ENCODE data around the gene ARHGAP1. TPM values are rescaled to one million over a fixed set of nuclear protein-coding genes. Genes with fewer than 3 reads are reported as not detected.

ARHGAP1 gene
- total RNA-seq, 2 experiments from 2014 or later = 33.7 to 36.3 TPM

DNA sequence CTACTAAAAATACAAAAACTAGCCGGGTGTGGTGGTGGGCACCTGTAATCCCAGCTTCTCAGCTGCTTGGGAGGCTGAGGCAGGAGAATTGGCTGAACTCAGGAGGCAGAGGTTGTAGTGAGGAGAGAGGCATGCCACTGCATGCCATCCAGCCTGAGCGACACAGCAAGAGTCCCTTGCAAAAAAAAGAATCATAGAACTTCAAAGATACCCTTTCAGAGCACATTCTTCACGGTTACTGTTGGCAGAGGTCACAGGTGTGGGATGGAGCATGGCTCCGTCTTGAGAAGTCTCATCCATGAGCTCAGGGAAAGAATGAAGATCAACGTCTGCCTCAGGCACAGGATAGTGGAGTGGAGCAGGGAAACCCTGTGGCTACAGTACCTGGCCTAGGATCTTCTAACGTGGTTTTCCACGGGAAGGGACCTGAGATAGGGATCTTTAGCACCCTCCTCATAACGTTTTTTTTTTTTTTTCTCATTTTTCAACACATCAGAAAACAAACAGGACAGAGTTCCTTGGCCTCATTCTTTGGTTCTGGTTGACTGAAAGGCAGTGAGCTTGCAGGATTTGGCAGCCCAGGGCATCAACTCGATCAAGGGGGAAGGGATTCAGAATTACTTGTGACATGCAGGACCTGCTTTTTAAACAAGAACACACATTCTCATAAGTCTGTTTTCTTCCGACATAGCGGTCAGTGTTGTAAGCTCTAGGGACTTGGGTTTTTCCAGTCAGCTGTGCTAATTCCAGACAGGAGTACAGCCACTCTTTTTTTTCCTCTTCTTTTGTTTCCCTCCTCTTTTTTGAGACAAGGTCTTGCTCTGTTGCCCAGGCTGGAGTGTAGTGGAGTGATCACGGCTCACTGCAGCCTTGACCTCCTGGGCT is 41.4 kb upstream of the ARHGAP1 start:
- no peak for DNase-seq
- Mint-ChIP-seq H3K4me1 (ENCODE audit: low read depth) (no peaks in the 10 kb centered on the region), H3K27ac (no peak overlapping the region), H3K9me3 (no peaks in the 10 kb centered on the region), H3K27me3 (no peaks in the 10 kb centered on the region), H3K4me3 (no peak overlapping the region), H3K36me3 (ENCODE audit: low read depth) (peaks cover 52% of the 10 kb centered on the region)
- no peak for ATAC-seq (ENCODE audit: poor library complexity)
- H3K9me3 ChIP-seq (ENCODE audit: control insufficient read depth in 1 of 2, insufficient read depth in 1 of 2, low read length in 2 of 2) = no peaks in the 10 kb centered on the region
- no peak overlapping the region for H3K4me3 ChIP-seq (ENCODE audit: low read length)
- H3K27ac ChIP-seq (ENCODE audit: low read depth in 1 of 2, low read length in 2 of 2) = no peak overlapping the region
- POLR2A ChIA-PET = no interaction called here
- H3K4me1 ChIP-seq (ENCODE audit: insufficient read depth, low read length) = no peaks in the 10 kb centered on the region
- intact Hi-C loops (cut with DNase I, micrococcal nuclease) = no loop called here
- peaks cover 41% of the 10 kb centered on the region for H3K36me3 ChIP-seq (ENCODE audit: insufficient read depth, low read length)
- no peaks in the 10 kb centered on the region for H3K27me3 ChIP-seq (ENCODE audit: control insufficient read depth in 1 of 2, insufficient read depth in 2 of 2, low read length in 2 of 2)
- CTCF ChIA-PET = no interaction called here
- TF ChIP-seq, protein P1, sequence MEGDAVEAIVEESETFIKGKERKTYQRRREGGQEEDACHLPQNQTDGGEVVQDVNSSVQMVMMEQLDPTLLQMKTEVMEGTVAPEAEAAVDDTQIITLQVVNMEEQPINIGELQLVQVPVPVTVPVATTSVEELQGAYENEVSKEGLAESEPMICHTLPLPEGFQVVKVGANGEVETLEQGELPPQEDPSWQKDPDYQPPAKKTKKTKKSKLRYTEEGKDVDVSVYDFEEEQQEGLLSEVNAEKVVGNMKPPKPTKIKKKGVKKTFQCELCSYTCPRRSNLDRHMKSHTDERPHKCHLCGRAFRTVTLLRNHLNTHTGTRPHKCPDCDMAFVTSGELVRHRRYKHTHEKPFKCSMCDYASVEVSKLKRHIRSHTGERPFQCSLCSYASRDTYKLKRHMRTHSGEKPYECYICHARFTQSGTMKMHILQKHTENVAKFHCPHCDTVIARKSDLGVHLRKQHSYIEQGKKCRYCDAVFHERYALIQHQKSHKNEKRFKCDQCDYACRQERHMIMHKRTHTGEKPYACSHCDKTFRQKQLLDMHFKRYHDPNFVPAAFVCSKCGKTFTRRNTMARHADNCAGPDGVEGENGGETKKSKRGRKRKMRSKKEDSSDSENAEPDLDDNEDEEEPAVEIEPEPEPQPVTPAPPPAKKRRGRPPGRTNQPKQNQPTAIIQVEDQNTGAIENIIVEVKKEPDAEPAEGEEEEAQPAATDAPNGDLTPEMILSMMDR (IDR thresholded peaks at IDR 0.05) = no peak

GRCh38 chr11:46738887-46739286 is 38.5 kb upstream of the ARHGAP1 start:
- no peaks in the 10 kb centered on the region for H3K27me3 Mint-ChIP-seq
- Histone ChIP-seq H3K9me3 (ENCODE audit: control insufficient read depth in 1 of 2, insufficient read depth in 1 of 2, low read length in 2 of 2) (no peaks in the 10 kb centered on the region), H3K27ac (ENCODE audit: low read depth in 1 of 2, low read length in 2 of 2) (no peak overlapping the region), H3K4me1 (ENCODE audit: insufficient read depth, low read length) (no peaks in the 10 kb centered on the region), H3K36me3 (ENCODE audit: insufficient read depth, low read length) (peaks cover 22% of the 10 kb centered on the region), H3K27me3 (ENCODE audit: control insufficient read depth in 1 of 2, insufficient read depth in 2 of 2, low read length in 2 of 2) (no peaks in the 10 kb centered on the region), H3K4me3 (ENCODE audit: low read length) (no peak overlapping the region)
- no peak overlapping the region for H3K27ac Mint-ChIP-seq
- DNase-seq = no peak
- intact Hi-C loops (cut with DNase I, micrococcal nuclease) = no loop called here
- H3K4me1 Mint-ChIP-seq (ENCODE audit: low read depth) = no peaks in the 10 kb centered on the region
- no peak overlapping the region for H3K4me3 Mint-ChIP-seq
- ChIA-PET CTCF (no interaction called here), POLR2A (interaction anchor here (0.7 kb wide), 1 partner anchor 325 kb away, joined by 4 read pairs; no protein-coding TSS in a partner anchor)
- H3K36me3 Mint-ChIP-seq (ENCODE audit: low read depth) = peaks cover 24% of the 10 kb centered on the region
- H3K9me3 Mint-ChIP-seq = no peaks in the 10 kb centered on the region
- TF ChIP-seq, protein P1 (IDR thresholded peaks at IDR 0.05) = no peak
- no peak for ATAC-seq (ENCODE audit: poor library complexity)

DNA sequence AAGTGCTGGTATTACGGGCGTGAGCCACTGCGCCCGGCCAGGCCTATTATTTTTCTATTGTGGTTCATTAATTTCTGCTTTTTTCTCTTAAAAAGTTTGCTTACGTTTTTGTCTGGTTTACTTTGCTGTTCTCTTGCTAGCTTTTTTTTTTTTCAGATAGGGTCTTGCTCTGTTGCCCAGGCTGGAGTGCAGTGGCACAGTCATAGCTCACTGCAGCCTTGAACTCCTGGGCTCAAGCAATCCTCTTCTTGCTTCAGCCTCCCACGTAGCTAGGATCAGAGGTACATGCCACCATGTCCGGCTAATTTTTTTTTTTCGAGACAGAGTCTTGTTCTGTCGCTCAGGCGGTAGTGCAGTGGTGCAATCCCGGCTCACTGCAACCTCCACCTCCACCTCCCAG is 37.3 kb upstream of the ARHGAP1 start:
- H3K4me3 Mint-ChIP-seq = no peak overlapping the region
- CTCF ChIA-PET = no interaction called here
- no peak overlapping the region for H3K27ac Mint-ChIP-seq
- H3K4me1 ChIP-seq (ENCODE audit: insufficient read depth, low read length) = no peaks in the 10 kb centered on the region
- H3K27me3 ChIP-seq (ENCODE audit: control insufficient read depth in 1 of 2, insufficient read depth in 2 of 2, low read length in 2 of 2) = no peaks in the 10 kb centered on the region
- POLR2A ChIA-PET = no interaction called here
- TF ChIP-seq, protein P1 (IDR thresholded peaks at IDR 0.05) = no peak
- no peak overlapping the region for H3K4me3 ChIP-seq (ENCODE audit: low read length)
- H3K9me3 ChIP-seq (ENCODE audit: control insufficient read depth in 1 of 2, insufficient read depth in 1 of 2, low read length in 2 of 2) = no peaks in the 10 kb centered on the region
- DNase-seq (no peak), ATAC-seq (ENCODE audit: poor library complexity) (no peak)
- no peaks in the 10 kb centered on the region for H3K9me3 Mint-ChIP-seq
- peaks cover 12% of the 10 kb centered on the region for H3K36me3 Mint-ChIP-seq (ENCODE audit: low read depth)
- H3K36me3 ChIP-seq (ENCODE audit: insufficient read depth, low read length) = peaks cover 10% of the 10 kb centered on the region
- no peaks in the 10 kb centered on the region for H3K4me1 Mint-ChIP-seq (ENCODE audit: low read depth)
- no peak overlapping the region for H3K27ac ChIP-seq (ENCODE audit: low read depth in 1 of 2, low read length in 2 of 2)
- H3K27me3 Mint-ChIP-seq = no peaks in the 10 kb centered on the region
- intact Hi-C loops (cut with DNase I, micrococcal nuclease) = no loop called here
